ENCODE results near the gene RTCA. TPM values are rescaled to one million over a fixed set of nuclear protein-coding genes. Genes with fewer than 3 reads are reported as not detected.

The RTCA gene
- total and polyA plus RNA-seq, 4 donors = 28.8 to 46.4 (median 45.0) TPM

- Histone ChIP-seq H3K9me3 (ENCODE audit: control insufficient read depth, insufficient read depth, low read length) (no peaks in the 10 kb centered on the region), H3K4me1 (ENCODE audit: control insufficient read depth, insufficient read depth, low read length) (no peaks in the 10 kb centered on the region), H3K27ac (ENCODE audit: low read depth, low read length) (no peak overlapping the region), H3K27me3 (ENCODE audit: control insufficient read depth, insufficient read depth, low read length) (no peaks in the 10 kb centered on the region), H3K36me3 (ENCODE audit: control insufficient read depth, insufficient read depth, low read length) (no peaks in the 10 kb centered on the region), H3K4me3 (ENCODE audit: low read depth, low read length) (no peak overlapping the region)
- 92% methylated on average over 4 of the region's 6 CpGs for WGBS (ENCODE audit: insufficient coverage)
- no peak for DNase-seq (ENCODE audit: low read depth in 4 of 6, low spot score in 6 of 6)
Measured at GRCh38 chr1:100299521-100300222, 33.7 kb downstream of the RTCA start.

GRCh38 chr1:100300691-100301090 lies 34.7 kb downstream of the RTCA start:
- Histone ChIP-seq H3K27ac (ENCODE audit: low read depth, low read length) (no peak overlapping the region), H3K4me3 (ENCODE audit: low read depth, low read length) (no peak overlapping the region), H3K36me3 (ENCODE audit: control insufficient read depth, insufficient read depth, low read length) (no peaks in the 10 kb centered on the region), H3K27me3 (ENCODE audit: control insufficient read depth, insufficient read depth, low read length) (no peaks in the 10 kb centered on the region), H3K9me3 (ENCODE audit: control insufficient read depth, insufficient read depth, low read length) (no peaks in the 10 kb centered on the region), H3K4me1 (ENCODE audit: control insufficient read depth, insufficient read depth, low read length) (no peaks in the 10 kb centered on the region)
- no peak for DNase-seq (ENCODE audit: low read depth in 4 of 6, low spot score in 6 of 6)
- WGBS (ENCODE audit: insufficient coverage) = 76% methylated on average over 4 of the region's 5 CpGs

GRCh38 chr1:100302739-100303138 lies 36.7 kb downstream of the RTCA start:
- Histone ChIP-seq H3K4me3 (ENCODE audit: low read depth, low read length) (no peak overlapping the region), H3K27ac (ENCODE audit: low read depth, low read length) (no peak overlapping the region), H3K36me3 (ENCODE audit: control insufficient read depth, insufficient read depth, low read length) (no peaks in the 10 kb centered on the region), H3K27me3 (ENCODE audit: control insufficient read depth, insufficient read depth, low read length) (no peaks in the 10 kb centered on the region), H3K9me3 (ENCODE audit: control insufficient read depth, insufficient read depth, low read length) (no peaks in the 10 kb centered on the region), H3K4me1 (ENCODE audit: control insufficient read depth, insufficient read depth, low read length) (no peaks in the 10 kb centered on the region)
- 92% methylated on average over 2 of the region's 2 CpGs for WGBS (ENCODE audit: insufficient coverage)
- no peak for DNase-seq (ENCODE audit: low read depth in 4 of 6, low spot score in 6 of 6)

GRCh38 chr1:100304227-100304626 lies 38.2 kb downstream of the RTCA start:
- Histone ChIP-seq H3K27ac (ENCODE audit: low read depth, low read length) (no peak overlapping the region), H3K4me1 (ENCODE audit: control insufficient read depth, insufficient read depth, low read length) (no peaks in the 10 kb centered on the region), H3K9me3 (ENCODE audit: control insufficient read depth, insufficient read depth, low read length) (no peaks in the 10 kb centered on the region), H3K4me3 (ENCODE audit: low read depth, low read length) (no peak overlapping the region), H3K27me3 (ENCODE audit: control insufficient read depth, insufficient read depth, low read length) (no peaks in the 10 kb centered on the region), H3K36me3 (ENCODE audit: control insufficient read depth, insufficient read depth, low read length) (no peaks in the 10 kb centered on the region)
- 100% methylated on average over 1 of the region's 2 CpGs for WGBS (ENCODE audit: insufficient coverage)
- DNase-seq (ENCODE audit: low read depth in 4 of 6, low spot score in 6 of 6) = no peak

- Histone ChIP-seq H3K27ac (ENCODE audit: low read depth, low read length) (no peak overlapping the region), H3K4me3 (ENCODE audit: low read depth, low read length) (no peak overlapping the region), H3K4me1 (ENCODE audit: control insufficient read depth, insufficient read depth, low read length) (no peaks in the 10 kb centered on the region), H3K36me3 (ENCODE audit: control insufficient read depth, insufficient read depth, low read length) (no peaks in the 10 kb centered on the region), H3K9me3 (ENCODE audit: control insufficient read depth, insufficient read depth, low read length) (peaks cover 2% of the 10 kb centered on the region), H3K27me3 (ENCODE audit: control insufficient read depth, insufficient read depth, low read length) (no peaks in the 10 kb centered on the region)
- 50% methylated on average over 1 of the region's 3 CpGs for WGBS (ENCODE audit: insufficient coverage)
- no peak for DNase-seq (ENCODE audit: low read depth in 4 of 6, low spot score in 6 of 6)
Measured at GRCh38 chr1:100304921-100305320, 38.9 kb downstream of the RTCA start.

GRCh38 chr1:100305954-100306353 lies 39.9 kb downstream of the RTCA start:
- no peaks in the 10 kb centered on the region for H3K4me1 ChIP-seq (ENCODE audit: control insufficient read depth, insufficient read depth, low read length)
- H3K36me3 ChIP-seq (ENCODE audit: control insufficient read depth, insufficient read depth, low read length) = no peaks in the 10 kb centered on the region
- no peak for DNase-seq (ENCODE audit: low read depth in 4 of 6, low spot score in 6 of 6)
- H3K27ac ChIP-seq (ENCODE audit: low read depth, low read length) = no peak overlapping the region
- H3K9me3 ChIP-seq (ENCODE audit: control insufficient read depth, insufficient read depth, low read length) = peaks cover 2% of the 10 kb centered on the region
- no peak overlapping the region for H3K4me3 ChIP-seq (ENCODE audit: low read depth, low read length)
- H3K27me3 ChIP-seq (ENCODE audit: control insufficient read depth, insufficient read depth, low read length) = no peaks in the 10 kb centered on the region
- WGBS (ENCODE audit: insufficient coverage) = 80% methylated on average over 1 of the region's 3 CpGs

- H3K4me1 ChIP-seq (ENCODE audit: control insufficient read depth, insufficient read depth, low read length) = no peaks in the 10 kb centered on the region
- 95% methylated on average over 2 of the region's 2 CpGs for WGBS (ENCODE audit: insufficient coverage)
Measured at GRCh38 chr1:100306735-100307313, 40.8 kb downstream of the RTCA start.

GRCh38 chr1:100308777-100309176 lies 42.8 kb downstream of the RTCA start:
- no CpG with 5 or more reads among the region's 2 CpGs for WGBS (ENCODE audit: insufficient coverage)
- H3K9me3 ChIP-seq (ENCODE audit: control insufficient read depth, insufficient read depth, low read length) = peaks cover 2% of the 10 kb centered on the region
- H3K27ac ChIP-seq (ENCODE audit: low read depth, low read length) = no peak overlapping the region
- H3K4me3 ChIP-seq (ENCODE audit: low read depth, low read length) = no peak overlapping the region
- H3K4me1 ChIP-seq (ENCODE audit: control insufficient read depth, insufficient read depth, low read length) = no peaks in the 10 kb centered on the region
- no peaks in the 10 kb centered on the region for H3K36me3 ChIP-seq (ENCODE audit: control insufficient read depth, insufficient read depth, low read length)
- no peaks in the 10 kb centered on the region for H3K27me3 ChIP-seq (ENCODE audit: control insufficient read depth, insufficient read depth, low read length)
- no peak for DNase-seq (ENCODE audit: low read depth in 4 of 6, low spot score in 6 of 6)

More at GRCh38 chr1:100306735-100307313, 40.8 kb downstream of the RTCA start:
- H3K36me3 ChIP-seq (ENCODE audit: control insufficient read depth, insufficient read depth, low read length) = no peaks in the 10 kb centered on the region
- no peak overlapping the region for H3K27ac ChIP-seq (ENCODE audit: low read depth, low read length)
- H3K4me3 ChIP-seq (ENCODE audit: low read depth, low read length) = no peak overlapping the region
- DNase-seq (ENCODE audit: low read depth in 4 of 6, low spot score in 6 of 6) = no peak
- H3K27me3 ChIP-seq (ENCODE audit: control insufficient read depth, insufficient read depth, low read length) = no peaks in the 10 kb centered on the region
- peaks cover 2% of the 10 kb centered on the region for H3K9me3 ChIP-seq (ENCODE audit: control insufficient read depth, insufficient read depth, low read length)

GRCh38 chr1:100309863-100310262 lies 43.8 kb downstream of the RTCA start:
- no peak overlapping the region for H3K4me3 ChIP-seq (ENCODE audit: low read depth, low read length)
- no peaks in the 10 kb centered on the region for H3K4me1 ChIP-seq (ENCODE audit: control insufficient read depth, insufficient read depth, low read length)
- H3K27me3 ChIP-seq (ENCODE audit: control insufficient read depth, insufficient read depth, low read length) = no peaks in the 10 kb centered on the region
- H3K36me3 ChIP-seq (ENCODE audit: control insufficient read depth, insufficient read depth, low read length) = no peaks in the 10 kb centered on the region
- no peak overlapping the region for H3K27ac ChIP-seq (ENCODE audit: low read depth, low read length)
- H3K9me3 ChIP-seq (ENCODE audit: control insufficient read depth, insufficient read depth, low read length) = peaks cover 2% of the 10 kb centered on the region
- DNase-seq (ENCODE audit: low read depth in 4 of 6, low spot score in 6 of 6) = no peak

- DNase-seq (ENCODE audit: low read depth in 4 of 6, low spot score in 6 of 6) = no peak
- no peaks in the 10 kb centered on the region for H3K27me3 ChIP-seq (ENCODE audit: control insufficient read depth, insufficient read depth, low read length)
- WGBS (ENCODE audit: insufficient coverage) = 68% methylated on average over 4 of the region's 4 CpGs
- no peaks in the 10 kb centered on the region for H3K4me1 ChIP-seq (ENCODE audit: control insufficient read depth, insufficient read depth, low read length)
- H3K36me3 ChIP-seq (ENCODE audit: control insufficient read depth, insufficient read depth, low read length) = no peaks in the 10 kb centered on the region
- H3K9me3 ChIP-seq (ENCODE audit: control insufficient read depth, insufficient read depth, low read length) = peaks cover 2% of the 10 kb centered on the region
- H3K4me3 ChIP-seq (ENCODE audit: low read depth, low read length) = no peak overlapping the region
- no peak overlapping the region for H3K27ac ChIP-seq (ENCODE audit: low read depth, low read length)
Measured at GRCh38 chr1:100313382-100313781, 47.4 kb downstream of the RTCA start.
